ENCODE results near the gene ACSL3.

ACSL3 gene

DNA sequence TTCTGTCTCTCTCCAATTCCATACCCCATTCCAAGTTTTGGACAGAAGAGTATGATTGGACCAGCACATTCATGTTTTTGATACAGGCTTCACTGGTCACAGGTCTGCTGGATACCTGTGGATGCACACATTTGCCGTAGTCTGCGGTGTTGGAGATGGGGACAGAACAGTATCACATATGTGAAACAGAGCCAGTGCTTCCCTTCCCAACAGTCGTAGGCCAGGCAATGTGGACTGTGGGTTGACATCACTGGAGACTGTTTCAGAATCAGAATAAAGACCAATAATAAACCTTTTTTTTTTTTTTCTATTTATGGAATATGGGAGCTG is 18.7 kb downstream of the ACSL3 start:
- DNase-seq (ENCODE audit: low read depth) = no peak

DNA sequence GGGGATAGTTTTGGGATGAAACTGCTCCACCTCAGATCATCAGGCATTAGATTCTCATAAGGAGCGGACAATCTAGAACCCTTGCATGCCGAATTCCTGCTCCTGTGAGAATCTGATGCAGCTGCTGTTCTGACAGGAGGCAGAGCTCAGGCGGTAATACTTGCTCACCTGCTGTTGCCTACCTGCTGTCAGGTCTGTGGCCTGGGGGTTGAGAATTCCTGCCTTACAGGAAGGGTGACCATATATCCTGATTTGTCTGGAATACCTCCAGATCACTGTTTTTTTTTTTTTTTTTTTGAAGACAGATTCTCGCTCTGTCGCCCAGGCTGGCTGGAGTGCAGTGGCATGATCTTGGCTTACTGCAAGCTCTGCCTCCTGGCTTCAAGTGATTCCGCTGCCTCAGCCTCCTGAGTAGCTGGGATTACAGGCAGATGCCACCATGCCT is 21.7 kb downstream of the ACSL3 start:
- DNase-seq (ENCODE audit: low read depth) = no peak

DNA sequence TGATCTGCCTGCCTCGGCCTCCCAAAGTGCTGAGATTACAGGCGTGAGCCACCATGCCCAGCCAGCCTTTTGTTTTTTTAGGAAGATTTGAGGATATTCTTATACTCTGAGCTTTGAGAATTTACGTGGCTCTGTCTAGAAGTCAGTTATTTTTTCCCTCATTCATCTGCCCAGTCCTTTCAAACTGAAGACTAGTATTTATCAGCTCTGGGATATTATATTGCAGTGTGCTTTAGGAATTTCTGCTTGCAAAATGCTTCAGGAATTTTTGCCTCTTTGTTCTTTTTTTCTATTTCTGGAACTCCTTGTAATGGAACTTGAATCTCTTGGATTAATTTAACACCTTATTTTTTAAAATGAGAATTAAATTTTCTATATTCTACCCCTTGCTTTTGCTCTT is 22.6 kb downstream of the ACSL3 start:
- no peak for DNase-seq (ENCODE audit: low read depth)

DNA sequence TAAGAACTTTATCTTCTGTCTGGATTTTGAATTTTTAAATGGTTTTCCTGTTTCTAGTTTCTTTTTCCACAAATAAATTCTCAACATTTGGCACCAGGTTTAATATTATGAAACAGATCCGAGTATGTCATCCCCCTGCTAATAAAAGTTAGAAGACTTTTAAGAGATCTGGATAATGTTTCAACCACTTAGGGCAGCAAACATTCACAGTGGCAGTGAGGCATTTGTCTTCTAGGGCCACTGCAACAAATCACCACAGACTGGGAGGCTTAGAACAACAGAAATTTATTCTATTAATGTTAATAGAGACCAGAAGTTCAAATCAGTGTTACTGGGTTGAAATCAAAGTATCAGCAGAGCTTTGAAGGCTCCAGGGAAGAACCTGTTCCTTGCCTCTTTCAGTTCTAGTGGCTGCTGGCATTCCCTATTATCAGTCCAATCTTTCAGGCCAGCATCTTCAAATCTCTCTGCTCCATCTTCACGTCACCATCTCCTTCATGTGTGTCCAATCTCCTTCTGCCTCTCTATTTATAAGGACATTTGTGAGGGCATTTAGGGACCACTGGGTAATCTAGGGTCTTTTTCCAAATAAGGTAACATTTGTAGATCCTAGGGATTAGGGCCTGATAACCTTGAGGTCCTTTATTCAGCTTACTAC is 23.4 kb downstream of the ACSL3 start:
- DNase-seq (ENCODE audit: low read depth) = no peak

DNA sequence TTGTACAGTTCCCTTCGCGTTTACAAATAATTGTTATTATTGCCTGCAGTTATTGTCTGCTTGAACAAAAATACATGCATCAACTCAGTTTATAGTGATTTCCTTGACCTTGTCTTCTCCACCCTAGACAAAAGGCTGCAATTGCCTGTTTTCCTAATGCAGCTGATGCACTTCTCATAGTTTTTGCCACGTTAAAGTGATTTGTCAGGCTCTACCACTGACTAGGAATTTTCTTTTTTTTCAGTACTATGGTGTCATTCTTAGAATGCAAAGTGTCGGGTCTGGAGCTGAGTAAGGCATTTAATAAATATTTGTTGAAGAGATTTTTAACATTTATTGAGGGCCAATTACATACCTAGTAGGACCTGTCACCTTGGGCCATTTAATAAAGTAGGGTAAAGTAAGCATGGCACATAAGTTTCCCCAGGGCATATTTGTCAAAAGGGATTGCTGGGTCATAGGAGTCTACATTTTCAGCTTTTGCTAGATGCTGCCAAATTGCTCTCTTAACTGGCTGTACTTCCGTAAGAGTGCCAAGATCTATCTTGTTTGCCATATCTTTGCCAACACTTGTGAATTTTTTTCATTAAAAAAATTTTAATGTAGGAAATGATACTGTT is 24.1 kb downstream of the ACSL3 start:
- DNase-seq (ENCODE audit: low read depth) = no peak

DNA sequence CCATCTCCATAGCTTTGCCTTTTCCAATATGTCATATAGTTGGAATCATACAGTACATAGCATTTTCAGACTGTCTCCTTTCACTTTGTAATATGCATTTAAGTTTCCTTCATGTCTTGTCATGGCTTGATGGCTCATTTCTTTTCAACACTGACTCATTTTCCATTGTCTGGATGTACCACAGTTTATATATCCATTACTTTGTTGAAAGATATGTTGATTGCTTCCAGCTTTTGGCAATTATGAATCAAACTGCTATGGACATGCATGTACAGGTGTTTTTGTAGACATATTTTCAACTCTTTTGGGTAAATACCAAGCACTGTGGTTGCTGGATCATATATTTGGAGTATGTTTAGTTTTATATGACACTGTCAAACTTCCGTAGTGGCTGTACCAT is 26.3 kb downstream of the ACSL3 start:
- no peak for DNase-seq (ENCODE audit: low read depth)

DNA sequence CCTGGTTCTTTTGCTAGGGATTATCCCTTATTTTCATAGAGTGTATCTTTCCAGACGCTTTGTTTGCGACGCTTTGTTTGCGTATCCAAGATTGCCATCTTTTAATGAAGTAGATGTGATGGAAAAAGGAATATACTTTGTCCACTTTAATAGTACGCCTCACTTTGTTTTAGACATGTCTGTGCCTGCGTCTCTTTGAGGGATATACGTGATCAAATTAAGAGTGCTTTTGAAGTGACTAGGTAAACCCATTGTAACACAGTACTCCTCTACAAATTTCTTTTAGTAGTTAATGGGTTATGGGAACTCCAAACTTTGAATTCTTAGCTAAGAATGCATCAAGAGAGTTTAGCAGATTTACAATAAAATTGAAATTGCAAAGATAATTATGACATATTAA is 27.9 kb downstream of the ACSL3 start:
- DNase-seq (ENCODE audit: low read depth) = no peak

DNA sequence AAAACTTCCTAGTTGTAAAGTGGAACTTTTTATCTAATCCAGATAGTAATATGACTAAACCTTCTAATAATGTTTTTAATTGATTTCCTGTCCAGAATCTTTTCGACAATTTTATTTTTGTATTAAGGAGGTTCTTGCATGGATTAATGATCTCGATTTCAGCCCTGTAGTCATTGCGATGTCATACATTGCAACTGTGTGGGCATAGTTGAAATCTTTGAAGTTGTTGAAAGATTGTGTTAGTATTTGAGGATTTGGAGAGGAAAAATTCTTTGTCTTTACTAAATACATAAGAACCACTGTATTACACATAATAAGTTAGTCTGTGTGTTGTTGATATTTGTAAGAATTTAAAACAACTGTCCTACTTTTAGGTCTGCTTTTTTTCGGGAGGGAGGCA is 31.1 kb downstream of the ACSL3 start:
- DNase-seq (ENCODE audit: low read depth) = no peak

DNA sequence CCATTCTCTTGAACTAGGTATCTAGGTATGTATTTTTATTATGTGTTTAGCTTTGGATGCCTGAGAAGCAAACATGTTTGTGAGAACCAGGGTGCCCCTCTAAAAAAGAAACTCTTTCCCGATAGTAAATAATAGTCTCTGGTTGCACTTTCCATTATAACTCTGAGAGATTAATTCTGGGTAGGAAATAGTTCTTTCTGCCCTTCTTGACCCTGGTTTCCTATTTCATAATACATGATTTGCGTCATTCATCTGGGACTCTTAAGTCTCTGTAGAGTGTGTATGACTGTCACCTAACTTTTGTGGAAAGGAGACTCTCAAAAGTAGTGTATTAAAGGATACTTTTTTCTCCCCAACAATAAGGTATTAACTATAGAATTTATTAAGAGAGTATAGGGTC is 31.5 kb downstream of the ACSL3 start:
- DNase-seq (ENCODE audit: low read depth) = no peak

DNA sequence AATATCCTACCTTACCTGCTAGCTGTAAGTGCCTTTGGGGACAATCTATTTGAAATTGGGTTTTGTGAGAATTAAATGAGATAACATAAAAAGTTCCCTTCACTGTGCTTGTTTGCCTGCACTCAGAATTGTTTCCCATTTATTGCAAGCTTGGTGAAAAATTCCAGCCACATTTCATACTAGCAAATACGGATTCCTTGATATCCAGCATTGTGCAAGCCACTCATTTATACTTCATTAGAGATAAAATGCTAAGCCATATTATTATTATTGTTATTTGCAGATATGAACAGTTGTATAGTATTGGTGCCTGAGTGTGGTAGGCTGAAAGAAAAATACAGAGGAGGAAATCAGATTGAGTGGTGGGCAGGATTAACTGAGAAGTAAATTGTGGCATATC is 31.9 kb downstream of the ACSL3 start:
- DNase-seq (ENCODE audit: low read depth) = no peak

DNA sequence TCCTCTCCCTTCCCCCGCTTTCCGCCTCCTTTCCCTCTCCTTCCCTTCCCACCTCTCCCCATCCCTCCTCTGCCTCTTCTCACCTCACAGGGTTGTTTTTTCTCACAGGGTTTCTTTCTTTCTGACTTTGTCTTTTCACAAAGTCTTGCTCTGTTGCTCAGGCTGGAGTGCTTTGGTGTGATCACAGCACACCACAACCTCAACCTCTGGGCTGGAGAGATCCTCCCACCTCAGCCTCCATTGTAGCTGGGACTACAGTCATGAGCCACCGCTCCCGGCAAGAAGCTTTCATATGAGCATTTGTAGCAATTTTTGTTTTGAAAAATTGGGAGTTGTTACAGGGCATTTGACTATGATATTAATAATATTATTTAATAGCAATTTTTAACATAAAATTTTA is 32.9 kb downstream of the ACSL3 start:
- DNase-seq (ENCODE audit: low read depth) = no peak

DNA sequence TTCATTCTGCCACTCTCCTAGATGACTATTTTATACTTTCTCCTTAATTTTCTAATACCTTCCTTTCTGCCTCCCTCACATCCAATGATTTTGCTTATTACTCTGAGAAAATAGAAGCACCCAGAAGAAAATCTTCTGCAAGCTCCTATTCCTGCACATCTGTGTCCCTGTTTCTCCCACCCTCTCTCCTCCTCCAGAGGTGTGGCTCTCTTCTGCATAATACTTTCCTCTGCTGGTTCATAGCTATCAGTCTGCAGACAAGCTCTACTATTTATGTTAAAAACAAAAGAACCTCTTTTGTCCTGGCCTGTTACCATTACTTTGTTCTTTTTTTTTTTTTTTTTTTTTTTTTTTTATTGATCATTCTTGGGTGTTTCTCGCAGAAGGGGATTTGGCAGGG is 34.3 kb downstream of the ACSL3 start:
- no peak for DNase-seq (ENCODE audit: low read depth)

DNA sequence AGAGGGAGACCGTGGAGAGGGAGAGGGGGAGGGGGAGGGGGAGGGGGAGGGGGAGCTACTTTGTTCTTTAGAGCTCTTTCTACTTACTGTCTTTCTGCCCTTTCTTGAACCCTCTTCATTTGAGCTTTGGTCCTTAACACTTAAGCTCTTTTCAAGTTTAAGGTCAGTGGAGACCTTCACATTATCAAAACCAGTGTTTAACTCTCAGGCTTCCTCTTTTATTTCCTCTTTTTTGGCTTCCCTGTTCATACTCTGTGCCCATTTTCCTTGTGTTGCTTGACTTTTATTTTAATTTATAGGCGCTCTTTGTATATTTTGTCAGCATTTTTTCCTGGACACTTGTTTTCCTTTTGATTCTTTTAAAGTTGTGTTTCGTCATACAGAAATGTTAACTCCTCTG is 37.1 kb downstream of the ACSL3 start:
- DNase-seq (ENCODE audit: low read depth) = no peak

DNA sequence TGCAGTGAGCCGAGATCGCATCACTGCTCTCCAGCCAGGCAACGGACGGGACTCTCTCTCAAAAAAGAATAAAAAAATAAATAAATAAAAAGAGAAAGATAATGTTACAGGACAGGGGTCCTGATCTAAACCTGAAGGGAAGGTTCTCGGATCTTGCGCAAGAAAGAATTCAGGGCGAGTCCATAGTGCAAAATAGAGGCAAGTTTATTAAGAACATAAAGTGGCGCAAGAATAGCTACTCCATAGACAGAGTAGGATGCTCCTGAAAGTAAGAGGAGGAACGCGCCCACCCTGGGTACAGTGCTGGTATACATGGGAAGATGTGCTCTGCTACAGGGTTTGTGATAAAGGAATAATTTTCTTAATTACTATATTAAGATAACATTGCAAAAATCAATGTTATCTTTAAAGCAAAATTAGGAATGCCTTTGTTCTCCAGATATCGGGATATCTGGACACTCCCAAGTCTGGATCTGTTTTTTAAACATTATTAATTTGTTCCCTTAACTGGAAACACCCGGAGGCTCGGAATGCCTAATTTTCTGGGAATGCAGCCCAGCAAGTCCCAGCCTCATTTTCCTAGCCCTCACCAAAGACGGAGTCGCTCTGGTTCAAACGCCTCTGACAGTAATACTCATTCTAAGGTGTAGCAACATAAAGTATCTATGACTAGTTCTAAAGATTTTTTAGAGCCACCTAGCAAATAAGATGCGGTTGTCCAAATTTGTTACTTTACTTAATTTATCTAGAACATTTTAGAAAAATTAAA is 38.8 kb downstream of the ACSL3 start:
- DNase-seq (ENCODE audit: low read depth) = no peak

DNA sequence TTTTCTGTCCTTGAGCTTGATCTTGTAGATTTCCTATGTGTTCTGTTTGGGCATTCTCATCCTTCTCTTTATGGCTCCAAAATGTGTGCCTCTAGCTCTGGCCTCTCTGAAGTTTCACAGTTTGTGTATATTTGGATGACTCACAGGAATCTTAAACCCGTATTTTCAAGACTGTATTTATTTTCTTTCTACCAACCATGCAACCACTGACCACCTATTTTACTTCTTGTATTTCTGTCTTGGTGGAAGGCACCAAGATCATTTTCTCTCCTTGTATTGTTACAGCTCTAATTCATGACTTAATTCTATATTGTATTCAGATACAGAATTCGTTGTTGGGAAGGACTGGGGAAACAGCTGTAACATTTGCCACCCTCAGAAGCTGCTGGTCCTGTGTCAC is 39.5 kb downstream of the ACSL3 start:
- no peak for DNase-seq (ENCODE audit: low read depth)

DNA sequence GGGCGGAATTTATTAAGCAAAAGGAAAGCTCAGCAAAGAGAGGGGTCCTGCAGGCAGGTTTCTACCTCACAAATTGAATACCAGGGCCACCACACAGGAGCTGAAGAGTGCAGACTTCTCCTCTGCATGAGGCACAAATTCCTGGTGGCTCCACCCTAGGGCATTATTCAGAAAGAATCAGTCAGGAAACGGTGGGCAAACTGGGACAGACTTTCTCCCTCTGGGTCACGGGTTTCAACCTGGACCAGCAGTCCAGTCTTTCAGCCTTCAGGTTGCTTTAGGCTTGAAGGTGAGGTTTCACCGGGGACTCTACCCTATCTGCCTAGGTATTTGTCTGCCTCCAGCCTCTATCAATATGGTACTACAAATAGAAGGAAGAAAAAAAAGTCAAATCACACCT is 41.8 kb downstream of the ACSL3 start:
- DNase-seq (ENCODE audit: low read depth) = no peak

DNA sequence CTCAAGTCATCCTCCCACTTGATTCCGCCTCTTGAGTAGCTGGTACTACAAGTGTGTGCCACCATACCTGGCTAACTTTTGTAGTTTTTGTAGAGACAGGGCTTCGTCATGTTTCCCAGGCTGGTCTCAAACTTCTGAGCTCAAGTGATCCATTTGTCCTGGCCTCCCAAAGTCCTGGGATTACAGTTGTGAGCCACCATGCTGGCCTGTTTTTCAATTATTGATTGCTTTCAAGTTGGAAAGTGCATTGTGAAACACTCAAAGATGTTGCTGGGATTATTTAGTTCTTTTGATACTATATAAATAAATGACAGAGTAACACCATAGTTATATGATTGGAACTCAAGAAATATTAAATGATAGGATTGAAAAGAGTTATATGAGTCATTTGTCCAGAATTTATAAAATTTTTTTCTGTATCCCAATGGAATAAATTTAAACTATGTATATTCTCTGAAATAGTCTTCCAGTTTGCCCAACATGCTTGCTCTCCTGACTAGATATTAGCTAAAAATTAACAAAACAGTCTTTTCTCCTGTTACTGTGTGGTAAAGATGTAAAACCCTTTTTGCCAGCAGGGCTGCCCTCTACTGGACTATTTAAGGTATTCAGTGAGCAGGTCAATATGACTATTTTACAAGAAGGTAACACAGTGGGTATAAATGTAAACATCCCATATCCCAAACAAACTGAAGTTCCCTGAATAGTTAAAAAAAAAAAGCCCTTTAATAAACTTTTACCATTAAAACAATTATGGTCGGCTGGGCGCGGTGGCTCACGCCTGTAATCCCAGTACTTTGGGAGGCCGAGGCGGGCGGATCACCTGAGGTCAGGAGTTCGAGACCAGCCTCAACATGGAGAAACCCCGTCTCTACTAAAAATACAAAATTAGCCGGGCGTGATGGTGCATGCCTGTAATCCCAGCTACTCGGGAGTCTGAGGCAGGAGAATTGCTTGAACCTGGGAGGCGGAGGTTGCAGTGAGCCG is 42.7 kb downstream of the ACSL3 start:
- no peak for DNase-seq (ENCODE audit: low read depth)

DNA sequence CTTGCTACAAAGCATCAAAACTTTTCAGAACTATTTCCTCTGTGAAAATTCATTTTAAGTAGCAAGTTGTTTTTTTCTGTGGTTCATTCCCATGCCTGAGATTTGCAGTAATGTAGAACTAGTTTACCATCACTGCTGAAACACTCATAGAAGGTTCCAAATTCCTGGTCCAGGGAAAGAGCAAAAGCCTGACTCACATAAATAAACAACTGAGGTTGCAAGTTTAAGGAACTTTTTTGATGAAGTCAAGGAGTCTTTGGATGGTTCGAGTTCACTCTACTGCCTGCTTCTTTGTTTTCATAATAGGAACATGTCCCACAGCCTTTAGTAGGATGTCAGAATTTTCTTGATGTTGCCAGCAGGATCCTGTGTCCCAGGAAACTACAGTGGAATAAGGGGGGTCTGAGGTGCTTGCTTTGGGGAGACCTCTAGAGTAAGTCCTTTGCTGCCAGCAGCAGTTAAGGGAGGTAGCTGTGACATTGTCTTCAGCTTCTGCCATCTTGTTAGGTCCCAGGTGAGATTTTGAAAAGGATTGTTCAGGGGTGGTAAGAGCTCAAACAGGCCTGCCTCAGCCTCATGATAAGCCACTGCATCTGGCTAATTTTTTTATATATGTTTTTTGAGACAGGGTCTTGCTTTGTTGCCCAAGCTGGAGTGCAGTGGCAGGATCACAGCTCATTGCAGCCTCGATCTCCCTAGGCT is 43.9 kb downstream of the ACSL3 start:
- DNase-seq (ENCODE audit: low read depth) = peak; percentile 65

DNA sequence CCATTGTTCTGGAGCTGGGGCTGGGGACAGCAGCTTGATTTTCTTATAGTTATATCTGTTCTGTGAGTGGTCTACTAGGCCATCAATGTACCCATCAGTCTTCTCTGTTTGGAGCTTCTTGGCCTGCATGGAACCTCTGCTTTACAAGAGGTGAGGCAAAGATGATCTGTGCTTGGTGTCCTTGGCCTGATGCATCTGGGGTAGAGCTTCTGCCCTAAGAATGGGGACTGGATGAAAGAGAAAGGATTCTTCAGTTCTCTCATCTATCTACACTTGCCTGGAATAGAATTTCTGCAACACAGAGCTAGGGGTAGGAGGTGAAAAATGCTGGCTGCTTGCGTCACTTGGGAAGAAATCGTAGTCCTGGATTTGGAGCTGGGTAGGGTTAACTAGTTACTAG is 46.2 kb downstream of the ACSL3 start:
- no peak for DNase-seq (ENCODE audit: low read depth)

DNA sequence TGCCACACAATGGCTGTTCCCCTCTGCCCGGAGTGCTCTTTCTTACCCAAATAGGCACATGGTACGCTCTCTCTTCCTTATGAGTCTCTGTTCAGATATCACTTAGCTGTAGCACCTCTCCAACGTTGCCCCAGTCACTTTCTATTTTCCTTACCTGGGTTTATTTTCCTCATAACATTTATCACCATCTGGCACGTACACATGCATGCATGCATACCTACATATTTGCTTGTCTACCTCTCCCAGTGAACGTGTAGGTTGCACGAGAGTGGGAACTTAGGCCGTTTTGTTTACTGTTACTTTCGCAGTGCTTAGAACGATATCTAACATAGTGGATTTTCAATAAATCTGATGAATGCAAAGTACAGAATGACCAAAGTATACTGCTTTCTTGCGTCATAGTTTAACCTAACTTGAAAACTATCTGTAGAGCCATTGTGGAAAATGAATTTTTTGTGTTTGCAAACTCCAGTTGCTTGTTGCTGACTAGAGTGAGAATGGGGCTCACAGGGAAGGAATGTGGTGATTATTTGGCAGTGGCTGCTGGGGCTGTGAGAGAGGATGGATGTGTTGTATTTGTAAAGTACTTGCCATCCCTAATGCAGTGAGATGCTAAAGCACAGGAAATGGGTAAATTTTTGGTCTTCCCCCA is 47.1 kb downstream of the ACSL3 start:
- peak; percentile 31 for DNase-seq (ENCODE audit: low read depth)

DNA sequence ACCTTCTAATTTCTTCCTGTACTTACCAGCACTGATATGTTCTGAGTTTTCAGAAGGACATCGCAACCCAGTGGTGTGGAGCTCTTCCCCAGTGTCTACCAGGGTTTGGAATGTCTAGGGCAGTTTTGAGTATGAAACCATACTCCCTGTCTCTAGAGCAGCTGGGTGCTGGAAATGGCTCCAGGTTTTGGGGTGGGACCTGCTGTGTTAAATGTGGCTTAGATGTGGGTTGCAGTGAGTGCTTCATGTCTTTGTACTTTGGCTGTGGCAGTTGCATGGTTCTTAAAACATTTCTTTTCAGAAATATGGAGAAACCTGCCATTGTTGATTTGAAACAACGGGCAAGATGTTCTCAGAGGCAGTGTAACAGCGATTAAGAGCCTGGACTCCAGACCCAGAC is 48.5 kb downstream of the ACSL3 start:
- DNase-seq (ENCODE audit: low read depth) = no peak
